22Rv1 (cell line): ENCODE results near the gene NFATC1.

Experiments used
- H3K27ac ChIP-seq: fragments of 450-650 bp; 2 replicates; pipeline ENCODE4 v1.5.1; 2017
- CTCF ChIP-seq: fragments of 450-650 bp; IDR thresholded peaks from 2 replicates; pipeline ENCODE4 v1.5.1; 2017; ENCODE audit warnings: mild to moderate bottlenecking
- ZFX ChIP-seq: fragments of 450-650 bp; IDR thresholded peaks from 2 replicates; pipeline ENCODE4 v1.6.1; 2017; ENCODE audit warnings: antibody characterized with exemption, borderline replicate concordance

NFATC1 gene

GRCh38 chr18:79563949-79564348, 168.2 kb downstream of the NFATC1 start:
- H3K27ac ChIP-seq, result no peak overlapping the region
- TF ChIP-seq ZFX (no peak), CTCF (no peak)

GRCh38 chr18:79564441-79564840, 168.7 kb downstream of the NFATC1 start:
- H3K27ac ChIP-seq, result no peak overlapping the region

GRCh38 chr18:79566771-79567431, 171.2 kb downstream of the NFATC1 start:
- TF ChIP-seq ZFX, result no peak
- H3K27ac ChIP-seq, result no peak overlapping the region

More at GRCh38 chr18:79564441-79564840, 168.7 kb downstream of the NFATC1 start:
- no peak for TF ChIP-seq ZFX
- TF ChIP-seq CTCF, result no peak

GRCh38 chr18:79567481-79568147, 171.9 kb downstream of the NFATC1 start:
- no peak overlapping the region for H3K27ac ChIP-seq
- no peak for TF ChIP-seq CTCF
- TF ChIP-seq ZFX, result no peak

- no peak for TF ChIP-seq ZFX
- TF ChIP-seq CTCF, result no peak
- H3K27ac ChIP-seq, result no peak overlapping the region
Observed at GRCh38 chr18:79568543-79569205, 172.9 kb downstream of the NFATC1 start.

- no peak overlapping the region for H3K27ac ChIP-seq
- no peak for TF ChIP-seq ZFX
- TF ChIP-seq CTCF, result no peak
Observed at GRCh38 chr18:79569720-79570119, 174.0 kb downstream of the NFATC1 start.

- no peak for TF ChIP-seq ZFX
- no peak for TF ChIP-seq CTCF
- no peak overlapping the region for H3K27ac ChIP-seq
Observed at GRCh38 chr18:79570266-79571201, 174.8 kb downstream of the NFATC1 start.
